COR-L47 (cell line): ENCODE results near the gene B9D1.

Experiments
- DNase-seq: peaks from one replicate; lab custom pipeline; 2025; lab: John Stamatoyannopoulos, UW

The B9D1 gene

GRCh38 chr17:19320876-19321275 lies 41.6 kb downstream of the B9D1 start:
- DNase-seq, result no peak

DNA sequence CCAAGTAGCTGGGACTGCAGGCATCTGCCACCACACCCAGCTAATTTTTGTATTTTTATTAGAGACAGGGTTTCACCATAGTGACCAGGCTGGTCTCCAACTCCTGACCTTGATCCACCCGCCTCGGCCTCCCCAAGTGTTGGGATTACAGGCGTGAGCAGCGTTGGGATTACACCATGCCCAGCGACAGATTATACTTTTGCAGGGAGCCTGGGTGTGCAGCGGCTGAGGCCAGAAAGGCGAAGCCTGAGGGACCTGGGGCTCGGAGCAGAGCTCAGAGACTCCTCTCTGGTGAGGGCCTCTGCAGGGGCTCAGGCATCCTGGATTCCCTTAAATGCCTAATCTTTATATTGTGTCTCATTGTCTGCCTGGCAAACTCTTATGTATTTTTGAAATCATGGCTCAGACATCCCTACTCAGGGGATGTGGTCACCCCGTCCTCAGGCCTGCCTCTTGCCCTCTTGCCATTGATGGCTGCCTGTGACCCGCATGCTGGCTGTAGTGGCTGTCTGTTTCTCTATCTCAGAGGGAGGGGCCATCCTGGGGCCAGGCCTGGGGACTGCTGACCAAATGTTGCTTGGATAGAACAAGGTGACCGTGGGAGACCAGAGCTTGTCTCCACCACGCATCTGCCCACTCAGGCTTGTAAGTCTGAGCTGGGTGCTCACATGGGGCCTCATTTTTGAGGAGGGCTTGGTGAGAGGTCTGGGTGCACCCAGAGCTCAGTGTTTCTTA lies 42.6 kb downstream of the B9D1 start:
- DNase-seq, result no peak

- DNase-seq, result no peak
Measured at GRCh38 chr17:19318611-19319010, 43.9 kb downstream of the B9D1 start.

DNA sequence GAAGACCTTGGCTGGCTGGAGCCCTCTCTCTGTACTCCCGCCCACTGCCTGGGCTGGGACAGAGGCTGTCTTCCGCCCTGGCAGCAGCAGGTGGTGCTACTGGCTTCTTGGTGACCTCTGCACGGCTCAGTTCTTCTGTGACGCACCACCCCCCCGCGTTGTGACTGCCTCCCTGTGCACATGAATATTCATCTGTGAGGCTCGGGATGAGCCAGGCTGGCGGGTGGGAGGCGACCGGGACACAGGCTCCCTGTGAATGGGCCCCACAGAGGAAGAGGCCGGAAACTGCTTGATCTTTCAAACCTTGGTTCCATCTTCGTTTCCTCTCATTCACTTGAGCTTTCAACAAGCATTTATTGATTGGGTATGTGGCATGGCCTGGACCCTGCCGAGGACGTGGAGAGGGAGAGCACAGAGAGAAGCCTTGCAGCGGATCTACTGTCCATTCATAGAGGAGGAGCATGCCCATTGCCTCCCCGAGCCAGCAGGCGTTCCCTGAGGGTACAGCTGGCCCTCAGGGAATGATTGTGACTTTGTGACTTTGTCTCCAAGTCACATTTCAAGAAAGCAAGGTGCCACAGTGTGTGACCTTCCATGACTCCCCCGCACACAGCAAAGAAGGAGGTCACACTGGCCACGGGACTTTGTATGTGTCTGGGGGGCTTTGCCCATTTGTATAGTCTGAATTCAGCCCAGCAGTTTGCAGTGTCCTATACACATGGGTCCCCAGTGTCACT lies 45.0 kb downstream of the B9D1 start:
- no peak for DNase-seq

- DNase-seq, result no peak
Measured at GRCh38 chr17:19316761-19317358, 45.7 kb downstream of the B9D1 start.

- no peak for DNase-seq
Measured at GRCh38 chr17:19315104-19315503, 47.4 kb downstream of the B9D1 start.

DNA sequence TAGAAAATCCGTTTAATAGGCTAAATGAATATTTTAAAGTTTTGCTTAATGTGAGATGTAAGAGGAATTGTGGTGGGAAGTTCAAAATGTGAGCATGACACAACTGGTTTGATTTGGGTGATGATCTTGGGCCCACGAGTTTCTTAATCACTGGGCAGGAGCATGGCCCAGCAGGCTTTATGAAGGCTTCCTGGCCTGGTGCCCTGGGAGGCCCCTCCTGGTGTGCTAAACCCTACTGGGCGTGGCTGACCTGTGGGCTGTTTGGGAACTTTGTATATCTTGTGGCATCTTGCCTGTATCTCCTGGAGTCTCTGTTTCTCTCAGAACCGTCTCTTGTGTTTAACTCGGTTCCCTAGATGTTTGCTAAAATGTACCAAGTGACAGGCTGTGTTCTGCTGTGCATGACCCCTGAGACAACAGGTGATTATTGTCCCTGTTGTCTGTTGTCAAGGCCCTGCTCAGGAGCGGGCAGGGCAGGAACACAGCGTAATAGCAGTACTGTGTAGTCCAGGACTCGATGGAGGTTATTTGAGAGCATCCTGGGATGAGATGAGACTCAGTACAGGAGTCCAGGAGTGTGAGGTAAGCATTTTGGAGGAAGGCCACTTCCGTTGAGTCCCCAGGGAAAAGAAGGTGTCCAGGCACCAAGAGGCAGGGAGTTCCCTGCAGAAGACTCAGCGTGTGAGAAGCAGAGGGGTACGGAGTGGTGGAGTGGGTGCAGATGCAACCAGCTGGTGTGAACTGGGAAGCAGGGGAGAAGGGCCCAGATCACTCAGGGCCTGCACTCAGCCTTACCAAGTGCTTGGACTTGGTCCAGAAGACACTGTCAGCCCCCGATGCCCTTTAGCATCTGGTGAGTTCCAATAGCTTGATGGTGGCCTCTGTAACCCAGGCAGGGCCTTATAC lies 48.5 kb downstream of the B9D1 start:
- DNase-seq, result no peak

DNA sequence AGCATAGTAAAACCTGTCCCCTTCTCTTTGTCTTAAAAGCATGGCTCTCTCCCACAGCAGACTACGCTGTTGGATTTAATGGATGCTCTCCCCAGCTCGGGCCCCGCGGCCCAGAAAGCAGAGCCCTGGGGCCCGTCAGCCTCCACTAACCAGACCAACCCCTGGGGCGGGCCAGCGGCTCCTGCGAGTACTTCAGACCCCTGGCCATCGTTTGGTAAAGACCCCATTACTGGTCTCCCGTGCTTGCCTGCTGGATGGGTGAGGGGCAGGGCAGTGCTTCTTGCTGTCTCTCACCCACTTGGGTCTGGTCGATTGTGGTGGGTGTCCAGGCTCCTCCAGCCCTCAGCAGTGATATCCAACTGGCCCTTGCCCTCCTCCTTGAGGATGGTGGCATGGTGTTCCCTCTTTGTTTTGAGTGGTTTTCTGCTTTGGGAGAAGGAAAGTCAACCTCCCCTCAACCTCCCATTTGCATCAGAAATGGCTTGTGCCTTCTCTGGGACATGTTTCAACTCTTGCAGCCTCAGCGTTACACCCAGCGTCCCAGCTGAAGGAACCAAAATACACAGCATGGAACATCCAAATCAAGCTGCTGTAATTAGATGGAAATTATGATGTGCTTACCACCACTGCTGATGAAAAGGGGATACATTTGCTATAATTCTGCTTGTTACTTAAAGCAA lies 49.3 kb downstream of the B9D1 start:
- DNase-seq, result no peak

GRCh38 chr17:19312406-19312805 lies 50.1 kb downstream of the B9D1 start:
- no peak for DNase-seq

DNA sequence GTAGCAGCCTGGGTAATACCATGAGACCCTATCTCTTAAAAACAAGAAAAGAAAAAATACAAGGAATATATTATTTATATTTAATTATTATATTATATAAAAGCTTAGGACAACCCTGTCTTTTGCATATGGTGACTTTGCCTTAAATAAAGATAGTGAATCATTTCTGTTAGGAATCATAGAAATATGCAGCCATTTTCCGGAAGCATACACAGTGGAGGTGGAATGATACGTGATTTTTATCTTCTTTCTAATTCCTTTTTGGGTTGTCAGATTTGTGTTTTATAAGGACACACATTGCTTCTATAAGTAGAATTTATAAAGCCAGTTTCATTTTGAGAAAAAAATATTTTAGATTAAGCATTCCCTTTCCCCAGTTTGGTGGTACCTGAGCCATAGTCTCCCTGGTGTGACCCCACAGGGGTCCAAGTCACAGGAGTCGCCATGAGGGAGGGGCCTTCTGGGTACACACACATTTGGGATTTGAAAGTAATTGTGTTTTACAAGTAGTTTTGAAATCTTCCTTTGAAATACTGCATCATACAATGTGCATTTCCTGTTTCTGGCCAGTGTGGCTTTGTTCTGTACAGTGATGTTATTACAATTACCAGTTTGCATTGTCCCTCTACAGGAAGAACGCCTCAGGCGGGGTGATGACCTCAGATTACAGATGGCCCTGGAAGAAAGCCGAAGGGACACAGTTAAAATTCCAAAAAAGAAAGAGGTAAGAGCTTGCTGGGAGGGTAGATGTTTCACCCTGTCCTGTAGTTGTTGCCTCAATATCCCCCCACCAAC lies 50.9 kb downstream of the B9D1 start:
- DNase-seq, result no peak

GRCh38 chr17:19311016-19311415 lies 51.5 kb downstream of the B9D1 start:
- no peak for DNase-seq

- no peak for DNase-seq
Measured at GRCh38 chr17:19310151-19310550, 52.4 kb downstream of the B9D1 start.

DNA sequence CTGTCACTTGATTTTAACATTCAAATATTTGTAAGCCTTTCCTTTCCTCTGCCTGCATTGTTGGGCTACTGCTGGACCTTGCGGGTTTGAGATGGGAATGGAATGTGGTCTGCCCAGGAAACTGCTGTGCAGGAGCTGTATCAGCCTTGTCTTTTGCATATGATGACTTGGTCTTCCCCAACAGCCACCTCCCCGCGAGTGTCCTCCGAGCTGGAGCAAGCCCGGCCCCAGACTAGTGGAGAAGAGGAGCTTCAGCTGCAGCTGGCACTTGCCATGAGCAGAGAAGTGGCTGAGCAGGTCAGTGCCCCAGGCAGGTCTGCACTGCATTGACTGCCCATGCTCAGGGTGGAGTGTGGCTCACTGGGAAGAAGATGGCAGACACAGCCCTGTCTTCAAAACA lies 52.8 kb downstream of the B9D1 start:
- DNase-seq, result no peak

DNA sequence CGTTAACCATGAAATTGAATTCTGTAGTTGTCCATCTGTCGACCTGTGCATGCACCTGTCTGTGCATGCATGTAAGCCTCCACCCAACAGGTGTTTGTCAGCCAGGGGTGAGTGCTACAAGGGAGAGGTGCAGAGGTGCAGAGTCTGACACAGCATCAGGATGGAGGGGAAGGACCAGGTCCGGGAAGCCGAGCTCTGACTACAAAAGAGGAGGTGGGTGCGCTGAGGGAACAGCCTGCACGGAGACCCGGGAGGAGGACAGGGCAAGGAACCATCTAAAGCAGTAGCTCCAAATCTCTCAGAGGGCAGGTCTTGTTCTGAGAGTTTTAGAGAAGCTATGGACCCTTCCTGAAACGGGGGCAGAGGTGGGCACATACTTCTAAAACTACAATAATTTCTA lies 54.1 kb downstream of the B9D1 start:
- DNase-seq, result no peak

- no peak for DNase-seq
Measured at GRCh38 chr17:19307521-19307920, 55.0 kb downstream of the B9D1 start.

GRCh38 chr17:19306160-19307111 lies 56.1 kb downstream of the B9D1 start:
- DNase-seq, result no peak

DNA sequence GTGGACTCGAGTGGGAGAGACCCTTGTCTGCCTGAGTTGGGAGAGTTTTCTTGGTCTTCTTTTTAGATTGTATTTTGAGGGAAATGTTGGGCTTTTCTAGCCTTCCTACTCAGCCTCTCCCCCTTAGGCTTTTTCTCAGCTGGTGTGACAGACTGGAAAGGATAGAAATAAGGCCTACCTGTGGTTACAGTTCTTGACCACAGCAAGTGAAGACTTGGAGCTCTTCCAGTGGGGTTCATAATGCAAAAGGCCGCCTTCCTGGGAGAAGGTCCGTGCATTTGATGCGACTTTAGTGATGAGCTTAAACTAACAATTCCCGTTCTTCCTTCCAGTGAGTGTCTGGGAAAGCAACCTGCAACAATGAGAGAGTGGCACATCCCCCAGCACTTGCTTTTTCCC lies 56.8 kb downstream of the B9D1 start:
- DNase-seq, result no peak

- no peak for DNase-seq
Measured at GRCh38 chr17:19305256-19305655, 57.3 kb downstream of the B9D1 start.

DNA sequence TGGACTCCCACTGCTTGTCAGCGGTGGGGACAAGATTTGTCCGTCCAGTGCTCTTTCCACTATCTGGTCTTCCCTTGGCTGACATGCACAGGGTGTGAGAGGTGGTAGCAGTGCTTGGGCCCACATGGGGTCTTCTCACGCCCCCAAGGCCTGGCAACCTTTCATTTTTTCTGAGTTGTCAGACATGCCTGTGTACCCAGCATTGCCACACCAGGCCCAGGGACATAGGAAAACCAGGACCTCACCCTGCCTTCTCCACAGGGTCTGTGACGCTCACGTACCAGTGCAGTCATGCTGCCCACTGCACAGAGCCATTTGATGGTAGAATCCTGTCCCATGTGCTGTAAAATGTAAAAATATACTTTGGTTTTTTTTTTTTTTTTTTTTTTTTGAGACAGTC lies 57.8 kb downstream of the B9D1 start:
- DNase-seq, result no peak

GRCh38 chr17:19304209-19304608 lies 58.3 kb downstream of the B9D1 start:
- DNase-seq, result no peak
